ENCODE results near the gene LRG1. TPM values are rescaled to one million over a fixed set of nuclear protein-coding genes. Genes with fewer than 3 reads are reported as not detected.
"Not testable (repeated sequence)": the region's sequence is repeated elsewhere in the genome, so short reads cannot be mapped to it uniquely, and the experiment has no call there.

LRG1 gene
- total RNA-seq, 1 donor from 2014 or later: 0.40 TPM

GRCh38 chr19:4534836-4535658 is 4.8 kb downstream of the LRG1 start, which contains the start of gene PLIN5:
PLIN5 (minus strand) TSS chr19:4535224; CDS start chr19:4534074, 1,150 bp downstream.
- intact Hi-C loops (cut with micrococcal nuclease): no loop called here
- Mint-ChIP-seq H3K9me3 (no peaks in the 10 kb centered on the region), H3K27me3 (peaks cover 9% of the 10 kb centered on the region), H3K4me1 (peaks cover 10% of the 10 kb centered on the region), H3K27ac (no peak within 1 kb of the TSS), H3K36me3 (ENCODE audit: low read depth) (no peaks in the 10 kb centered on the region), H3K4me3 (no peak within 1 kb of the TSS)
- DNase-seq: peak; percentile 70

DNA sequence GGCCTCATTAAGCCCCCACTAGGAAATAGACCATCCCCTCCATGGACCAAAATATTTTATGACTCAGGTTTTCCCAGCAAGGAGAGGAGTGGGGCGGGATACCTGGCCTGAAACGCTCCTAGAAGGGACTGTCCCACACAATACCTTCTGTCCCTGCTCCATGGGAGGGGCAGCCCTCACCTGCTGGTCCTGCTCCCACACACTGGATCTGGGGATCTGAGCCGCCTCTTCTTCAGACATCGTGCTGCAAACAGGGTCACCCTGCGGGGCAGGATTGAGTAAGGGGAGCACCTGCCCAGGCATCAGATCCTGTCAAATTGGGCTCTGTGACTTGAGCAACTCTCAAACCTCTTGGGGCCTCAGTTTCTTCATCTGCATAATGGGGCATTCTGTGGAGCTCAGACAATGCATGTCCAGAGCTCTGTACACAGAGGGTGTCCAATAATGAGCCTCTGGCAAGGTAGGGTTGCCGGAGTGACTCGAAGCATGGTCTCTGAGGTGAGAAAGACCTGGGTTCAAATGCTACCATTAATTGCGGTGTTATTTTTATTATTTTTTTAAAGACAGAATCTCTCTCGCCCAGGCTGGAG is 5.9 kb downstream of the LRG1 start:
- no peak overlapping the region for H3K27ac Mint-ChIP-seq
- intact Hi-C loops (cut with micrococcal nuclease): no loop called here
- DNase-seq: no peak
- H3K9me3 Mint-ChIP-seq: no peaks in the 10 kb centered on the region
- H3K27me3 Mint-ChIP-seq: peaks cover 9% of the 10 kb centered on the region
- no peaks in the 10 kb centered on the region for H3K36me3 Mint-ChIP-seq (ENCODE audit: low read depth)
- H3K4me1 Mint-ChIP-seq: peaks cover 3% of the 10 kb centered on the region
- no peak overlapping the region for H3K4me3 Mint-ChIP-seq

- no peaks in the 10 kb centered on the region for H3K36me3 Mint-ChIP-seq (ENCODE audit: low read depth)
- peaks cover 9% of the 10 kb centered on the region for H3K27me3 Mint-ChIP-seq
- H3K4me3 Mint-ChIP-seq: no peak overlapping the region
- peaks cover 2% of the 10 kb centered on the region for H3K4me1 Mint-ChIP-seq
- no peak for DNase-seq
- intact Hi-C loops (cut with micrococcal nuclease): no loop called here
- H3K27ac Mint-ChIP-seq: no peak overlapping the region
- H3K9me3 Mint-ChIP-seq: no peaks in the 10 kb centered on the region
Observed at GRCh38 chr19:4533334-4533733, 6.5 kb downstream of the LRG1 start.

- no peaks in the 10 kb centered on the region for H3K9me3 Mint-ChIP-seq
- intact Hi-C loops (cut with micrococcal nuclease): no loop called here
- DNase-seq: no peak
- H3K4me3 Mint-ChIP-seq: no peak overlapping the region
- peaks cover 2% of the 10 kb centered on the region for H3K4me1 Mint-ChIP-seq
- no peaks in the 10 kb centered on the region for H3K36me3 Mint-ChIP-seq (ENCODE audit: low read depth)
- H3K27me3 Mint-ChIP-seq: peaks cover 9% of the 10 kb centered on the region
- H3K27ac Mint-ChIP-seq: no peak overlapping the region
Observed at GRCh38 chr19:4531562-4532165, 8.2 kb downstream of the LRG1 start.

DNA sequence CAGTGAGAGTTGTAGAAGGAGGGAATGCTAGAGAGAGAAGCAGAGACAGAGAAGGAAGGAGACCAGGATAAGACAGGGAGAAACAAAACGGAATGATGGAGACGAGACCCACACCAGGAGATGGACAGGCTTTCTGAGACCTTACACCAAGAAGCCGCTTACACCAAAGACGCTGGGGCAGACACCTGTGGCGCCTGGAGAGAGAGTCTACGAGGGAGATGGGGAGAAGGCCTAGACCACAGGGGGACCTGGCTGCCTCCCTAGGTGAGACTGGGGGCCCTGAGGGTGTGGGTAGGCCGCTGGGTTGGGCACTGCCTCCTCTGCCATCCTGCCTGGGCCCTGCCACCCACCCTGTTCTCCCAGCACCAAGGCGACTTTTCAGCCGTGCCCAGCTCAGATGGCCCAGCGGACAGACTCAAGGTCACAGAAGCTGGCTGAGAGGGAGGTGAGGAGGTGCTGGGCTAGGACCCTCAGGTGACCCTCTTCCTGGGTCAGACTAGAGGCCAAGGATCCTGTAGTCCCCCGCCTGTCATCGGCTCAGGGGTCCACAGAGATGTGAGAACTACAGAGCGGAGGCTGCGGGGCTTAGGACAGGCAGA is 9.8 kb downstream of the LRG1 start:
- intact Hi-C loops (cut with micrococcal nuclease): no loop called here
- Mint-ChIP-seq H3K9me3 (no peaks in the 10 kb centered on the region), H3K27ac (no peak overlapping the region), H3K27me3 (peaks cover 6% of the 10 kb centered on the region), H3K4me1 (no peaks in the 10 kb centered on the region), H3K4me3 (no peak overlapping the region), H3K36me3 (ENCODE audit: low read depth) (no peaks in the 10 kb centered on the region)
- DNase-seq: no peak

- H3K27me3 Mint-ChIP-seq: peaks cover 4% of the 10 kb centered on the region
- no peak overlapping the region for H3K4me3 Mint-ChIP-seq
- no peaks in the 10 kb centered on the region for H3K4me1 Mint-ChIP-seq
- no peaks in the 10 kb centered on the region for H3K9me3 Mint-ChIP-seq
- DNase-seq: no peak
- intact Hi-C loops (cut with micrococcal nuclease): no loop called here
- H3K36me3 Mint-ChIP-seq (ENCODE audit: low read depth): no peaks in the 10 kb centered on the region
- H3K27ac Mint-ChIP-seq: no peak overlapping the region
Observed at GRCh38 chr19:4528843-4529242, 11.0 kb downstream of the LRG1 start.

- DNase-seq; H3K36me3 Mint-ChIP-seq (ENCODE audit: low read depth); H3K27ac Mint-ChIP-seq; H3K27me3 Mint-ChIP-seq; intact Hi-C loops (cut with micrococcal nuclease); H3K4me1 Mint-ChIP-seq; H3K4me3 Mint-ChIP-seq; H3K9me3 Mint-ChIP-seq: not testable (repeated sequence)
Observed at GRCh38 chr19:4527377-4527776, 12.5 kb downstream of the LRG1 start.

- H3K4me3 Mint-ChIP-seq: no peak overlapping the region
- H3K4me1 Mint-ChIP-seq: no peaks in the 10 kb centered on the region
- H3K36me3 Mint-ChIP-seq (ENCODE audit: low read depth): no peaks in the 10 kb centered on the region
- no peak for DNase-seq
- intact Hi-C loops (cut with micrococcal nuclease): no loop called here
- H3K27ac Mint-ChIP-seq: no peak overlapping the region
- no peaks in the 10 kb centered on the region for H3K9me3 Mint-ChIP-seq
- peaks cover 2% of the 10 kb centered on the region for H3K27me3 Mint-ChIP-seq
Observed at GRCh38 chr19:4525563-4526002, 14.3 kb downstream of the LRG1 start.

DNA sequence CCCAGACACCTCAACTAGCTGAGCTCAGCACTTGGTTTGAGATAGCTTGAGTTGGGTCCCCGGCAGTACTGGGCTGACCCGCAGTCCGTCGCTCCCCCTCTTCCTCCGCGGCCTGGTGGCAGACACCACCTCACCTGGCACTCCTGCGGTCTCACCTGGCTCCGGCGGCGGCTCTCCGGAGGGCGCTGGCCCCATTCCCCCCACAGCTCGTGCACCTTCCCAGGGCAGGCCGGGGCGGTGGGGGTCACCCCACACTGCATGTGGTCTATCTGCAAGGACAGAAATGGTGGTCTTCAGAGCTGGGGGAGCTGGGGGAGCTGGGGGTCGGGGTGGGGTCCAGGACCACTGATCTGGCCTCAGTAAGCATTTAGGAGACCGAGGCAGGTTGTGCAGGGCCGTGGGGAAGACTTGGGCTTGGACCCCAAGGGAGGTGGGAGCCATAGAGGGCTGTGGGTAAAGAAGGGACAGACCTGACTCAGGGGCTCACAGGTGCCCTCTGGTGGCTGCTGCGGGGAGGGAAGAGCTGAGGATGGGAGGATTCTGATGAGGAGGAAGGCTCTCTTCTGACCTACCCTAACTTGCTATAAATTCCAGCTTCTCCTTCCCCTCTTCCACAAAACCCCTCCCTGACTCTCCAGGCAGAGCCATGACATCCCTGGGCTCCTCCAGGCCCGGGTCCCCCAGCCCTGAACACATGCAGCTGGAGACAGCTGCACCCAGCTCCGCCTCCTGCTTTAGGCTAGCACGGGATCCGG is 14.9 kb downstream of the LRG1 start:
- peaks cover 2% of the 10 kb centered on the region for H3K27me3 Mint-ChIP-seq
- DNase-seq: peak; percentile 91
- H3K4me3 Mint-ChIP-seq: no peak overlapping the region
- H3K27ac Mint-ChIP-seq: no peak overlapping the region
- H3K4me1 Mint-ChIP-seq: no peaks in the 10 kb centered on the region
- no peaks in the 10 kb centered on the region for H3K36me3 Mint-ChIP-seq (ENCODE audit: low read depth)
- intact Hi-C loops (cut with micrococcal nuclease): no loop called here
- no peaks in the 10 kb centered on the region for H3K9me3 Mint-ChIP-seq

- intact Hi-C loops (cut with micrococcal nuclease): no loop called here
- H3K27me3 Mint-ChIP-seq: peaks cover 2% of the 10 kb centered on the region
- peak; percentile 78 for DNase-seq
Observed at GRCh38 chr19:4523306-4524110, 16.3 kb downstream of the LRG1 start.

GRCh38 chr19:4522291-4523002 is 17.4 kb downstream of the LRG1 start:
- H3K9me3 Mint-ChIP-seq: no peaks in the 10 kb centered on the region
- no peak for DNase-seq
- intact Hi-C loops (cut with micrococcal nuclease): no loop called here
- no peaks in the 10 kb centered on the region for H3K36me3 Mint-ChIP-seq (ENCODE audit: low read depth)
- no peaks in the 10 kb centered on the region for H3K4me1 Mint-ChIP-seq
- peaks cover 2% of the 10 kb centered on the region for H3K27me3 Mint-ChIP-seq
- no peak overlapping the region for H3K27ac Mint-ChIP-seq
- no peak overlapping the region for H3K4me3 Mint-ChIP-seq

More at GRCh38 chr19:4523306-4524110, 16.3 kb downstream of the LRG1 start:
- H3K4me3 Mint-ChIP-seq: no peak overlapping the region
- H3K27ac Mint-ChIP-seq: no peak overlapping the region
- no peaks in the 10 kb centered on the region for H3K36me3 Mint-ChIP-seq (ENCODE audit: low read depth)
- H3K9me3 Mint-ChIP-seq: no peaks in the 10 kb centered on the region
- H3K4me1 Mint-ChIP-seq: no peaks in the 10 kb centered on the region

- Mint-ChIP-seq H3K4me3 (no peak overlapping the region), H3K27me3 (peaks cover 2% of the 10 kb centered on the region), H3K36me3 (ENCODE audit: low read depth) (no peaks in the 10 kb centered on the region), H3K27ac (no peak overlapping the region), H3K4me1 (no peaks in the 10 kb centered on the region), H3K9me3 (no peaks in the 10 kb centered on the region)
- intact Hi-C loops (cut with micrococcal nuclease): no loop called here
- no peak for DNase-seq
Observed at GRCh38 chr19:4521888-4522242, 18.0 kb downstream of the LRG1 start.
